Vagina (tissue), 2 donors: Measurements from ENCODE around the gene SLC34A3. TPM values are rescaled to one million over a fixed set of nuclear protein-coding genes. Genes with fewer than 3 reads are reported as not detected.

Experiments used
- DNase-seq, 2 donors: peaks; one replicate each; pipeline ENCODE4 v3.0.0-alpha.2; 2017; ENCODE audit errors: extremely low spot score in 2 of 2
- H3K27ac ChIP-seq: fragments of 200-600 bp; sonication (generic); one replicate; pipeline ENCODE4 v1.5.1; 2019
- H3K27me3 ChIP-seq: fragments of 200-600 bp; sonication (generic); one replicate; pipeline ENCODE4 v1.5.1; 2019
- H3K36me3 ChIP-seq, 2 donors: fragments of 200-600 bp; sonication (generic); one replicate each; pipeline ENCODE4 v1.5.1; 2017 to 2019
- H3K4me1 ChIP-seq: fragments of 200-600 bp; sonication (generic); one replicate; pipeline ENCODE4 v1.5.1; 2019
- H3K4me3 ChIP-seq, 2 donors: fragments of 200-600 bp; sonication (generic); 1 replicate in 1 of 2; 2 replicates in 1 of 2; pipeline ENCODE4 v1.5.1; 2016 to 2019
- H3K9me3 ChIP-seq: fragments of 200-600 bp; sonication (generic); one replicate; pipeline ENCODE4 v1.5.1; 2019
- POLR2A ChIP-seq, 2 donors: fragments of 450-650 bp; IDR thresholded peaks; one replicate each; pipeline ENCODE4 v1.6.1; 2017; ENCODE audit warnings: antibody characterized with exemption in 2 of 2, mild to moderate bottlenecking in 2 of 2, moderate library complexity in 2 of 2
- POLR2AphosphoS5 ChIP-seq, 2 donors: sonication (generic); formaldehyde crosslinking; IDR thresholded peaks; one replicate each; pipeline ENCODE4 v1.9.0; 2017; ENCODE audit warnings: antibody characterized with exemption in 2 of 2, mild to moderate bottlenecking in 2 of 2, low read depth in 1 of 2; ENCODE audit not compliant: insufficient read depth in 1 of 2
- intact Hi-C: fragments of 100-400 bp; cut with DNase I; formaldehyde crosslinking; loops from one replicate; pipeline ENCODE4 v1.15.1; 2023
- total RNA-seq: library from RNA; depleted of rRNA; stranded (reverse); fragments of >200 nt; gene quantifications from one replicate; pipeline ENCODE4 v1.2.3, GENCODE V29; 2016
- TF ChIP-seq, protein P1 (sequence below), 3 experiments: fragments of 450-650 bp in 2 of 3; fragments of 200-600 bp in 1 of 3; sonication (generic) in 1 of 3; IDR thresholded peaks; one replicate each; pipeline ENCODE4 v1.5.1; 2017 to 2019; ENCODE audit warnings: antibody characterized with exemption in 3 of 3, mild to moderate bottlenecking in 2 of 3, moderate library complexity in 2 of 3

The SLC34A3 gene
- total RNA-seq, 1 donor from 2014 or later = not detected

DNA sequence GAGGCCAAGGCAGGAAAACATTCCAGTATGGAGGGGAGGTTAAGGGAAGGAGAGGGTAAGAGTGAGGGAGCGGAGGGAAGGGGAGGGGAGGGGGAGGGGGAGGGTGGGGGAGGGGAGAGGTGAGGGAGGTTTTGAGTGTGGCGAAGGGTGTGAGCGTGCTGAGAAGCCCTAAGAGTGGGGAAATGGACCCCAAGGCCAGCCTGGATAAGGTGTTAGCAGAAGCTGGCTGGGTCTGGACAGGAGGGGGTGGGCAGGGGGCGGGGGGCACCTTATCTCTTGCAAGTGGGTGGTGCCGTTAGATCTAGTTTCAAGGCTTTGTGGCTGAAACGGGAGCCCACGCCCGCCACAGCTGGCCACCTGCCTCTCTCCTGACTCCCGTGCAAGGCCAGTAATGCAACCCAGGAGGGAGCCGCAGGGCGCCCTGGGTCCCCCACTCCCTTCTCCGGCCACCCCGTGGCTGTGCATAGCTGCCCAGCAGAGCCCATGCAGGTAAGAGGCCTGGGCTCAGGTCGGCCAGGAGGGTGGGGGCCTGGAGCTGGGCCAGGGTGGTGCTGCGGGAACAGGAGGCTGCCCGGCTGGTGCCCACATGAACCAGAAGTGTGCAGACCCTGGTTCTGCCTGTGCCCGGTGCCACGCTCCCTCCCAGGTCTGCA, 2.7 kb upstream of the SLC34A3 start:
- DNase-seq = no peak
- intact Hi-C loops = loop anchor here (1.0 to 5.0 kb wide), 3 partner anchors 36 to 129 kb away; no protein-coding TSS in a partner anchor
- TF ChIP-seq POLR2AphosphoS5 (IDR thresholded peaks at IDR 0.05; ENCODE audit: insufficient read depth in 1 of 2, low read depth in 1 of 2) (no peak), POLR2A (IDR thresholded peaks at IDR 0.05) (no peak)
- TF ChIP-seq, protein P1, sequence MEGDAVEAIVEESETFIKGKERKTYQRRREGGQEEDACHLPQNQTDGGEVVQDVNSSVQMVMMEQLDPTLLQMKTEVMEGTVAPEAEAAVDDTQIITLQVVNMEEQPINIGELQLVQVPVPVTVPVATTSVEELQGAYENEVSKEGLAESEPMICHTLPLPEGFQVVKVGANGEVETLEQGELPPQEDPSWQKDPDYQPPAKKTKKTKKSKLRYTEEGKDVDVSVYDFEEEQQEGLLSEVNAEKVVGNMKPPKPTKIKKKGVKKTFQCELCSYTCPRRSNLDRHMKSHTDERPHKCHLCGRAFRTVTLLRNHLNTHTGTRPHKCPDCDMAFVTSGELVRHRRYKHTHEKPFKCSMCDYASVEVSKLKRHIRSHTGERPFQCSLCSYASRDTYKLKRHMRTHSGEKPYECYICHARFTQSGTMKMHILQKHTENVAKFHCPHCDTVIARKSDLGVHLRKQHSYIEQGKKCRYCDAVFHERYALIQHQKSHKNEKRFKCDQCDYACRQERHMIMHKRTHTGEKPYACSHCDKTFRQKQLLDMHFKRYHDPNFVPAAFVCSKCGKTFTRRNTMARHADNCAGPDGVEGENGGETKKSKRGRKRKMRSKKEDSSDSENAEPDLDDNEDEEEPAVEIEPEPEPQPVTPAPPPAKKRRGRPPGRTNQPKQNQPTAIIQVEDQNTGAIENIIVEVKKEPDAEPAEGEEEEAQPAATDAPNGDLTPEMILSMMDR (IDR thresholded peaks at IDR 0.05) = no peak
- H3K36me3 ChIP-seq = no peaks in the 10 kb centered on the region
- H3K27me3 ChIP-seq = peaks cover 4% of the 10 kb centered on the region
- H3K27ac ChIP-seq = no peak overlapping the region
- H3K4me1 ChIP-seq = peaks cover 22% of the 10 kb centered on the region
- H3K4me3 ChIP-seq = no peak overlapping the region
- no peaks in the 10 kb centered on the region for H3K9me3 ChIP-seq

DNA sequence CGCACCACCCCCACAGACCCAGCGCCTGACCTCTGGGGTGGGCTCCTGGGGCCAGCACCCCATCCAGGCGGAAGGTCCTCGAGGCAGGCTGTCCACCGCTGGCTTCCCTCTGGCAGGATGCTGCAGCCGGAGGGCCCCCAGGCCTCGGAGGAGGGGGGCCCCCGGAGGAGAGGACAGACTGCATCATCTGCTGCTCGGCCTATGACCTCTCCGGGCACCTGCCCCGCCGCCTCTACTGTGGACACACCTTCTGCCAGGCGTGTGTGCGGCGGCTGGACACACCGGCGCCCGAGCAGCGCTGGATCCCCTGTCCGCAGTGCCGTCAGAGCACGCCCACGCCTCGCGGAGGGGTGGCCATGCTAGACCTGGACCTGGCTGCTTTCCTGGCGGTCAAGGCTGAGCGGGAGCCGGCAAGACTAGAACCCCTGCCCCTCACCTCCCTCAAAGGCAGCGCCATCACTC, 2.2 kb upstream of the SLC34A3 start:
- TF ChIP-seq POLR2A (IDR thresholded peaks at IDR 0.05) = no peak
- TF ChIP-seq, protein P1 (IDR thresholded peaks at IDR 0.05) = no peak
- TF ChIP-seq POLR2AphosphoS5 (IDR thresholded peaks at IDR 0.05; ENCODE audit: insufficient read depth in 1 of 2, low read depth in 1 of 2) = no peak
- no peak for DNase-seq
- no peaks in the 10 kb centered on the region for H3K36me3 ChIP-seq
- H3K27me3 ChIP-seq = peaks cover 4% of the 10 kb centered on the region
- intact Hi-C loops = loop anchor here (5.0 kb wide), 2 partner anchors 36 to 129 kb away; no protein-coding TSS in a partner anchor
- H3K27ac ChIP-seq = no peak overlapping the region
- H3K9me3 ChIP-seq = no peaks in the 10 kb centered on the region
- H3K4me3 ChIP-seq = no peak overlapping the region
- peaks cover 20% of the 10 kb centered on the region for H3K4me1 ChIP-seq

DNA sequence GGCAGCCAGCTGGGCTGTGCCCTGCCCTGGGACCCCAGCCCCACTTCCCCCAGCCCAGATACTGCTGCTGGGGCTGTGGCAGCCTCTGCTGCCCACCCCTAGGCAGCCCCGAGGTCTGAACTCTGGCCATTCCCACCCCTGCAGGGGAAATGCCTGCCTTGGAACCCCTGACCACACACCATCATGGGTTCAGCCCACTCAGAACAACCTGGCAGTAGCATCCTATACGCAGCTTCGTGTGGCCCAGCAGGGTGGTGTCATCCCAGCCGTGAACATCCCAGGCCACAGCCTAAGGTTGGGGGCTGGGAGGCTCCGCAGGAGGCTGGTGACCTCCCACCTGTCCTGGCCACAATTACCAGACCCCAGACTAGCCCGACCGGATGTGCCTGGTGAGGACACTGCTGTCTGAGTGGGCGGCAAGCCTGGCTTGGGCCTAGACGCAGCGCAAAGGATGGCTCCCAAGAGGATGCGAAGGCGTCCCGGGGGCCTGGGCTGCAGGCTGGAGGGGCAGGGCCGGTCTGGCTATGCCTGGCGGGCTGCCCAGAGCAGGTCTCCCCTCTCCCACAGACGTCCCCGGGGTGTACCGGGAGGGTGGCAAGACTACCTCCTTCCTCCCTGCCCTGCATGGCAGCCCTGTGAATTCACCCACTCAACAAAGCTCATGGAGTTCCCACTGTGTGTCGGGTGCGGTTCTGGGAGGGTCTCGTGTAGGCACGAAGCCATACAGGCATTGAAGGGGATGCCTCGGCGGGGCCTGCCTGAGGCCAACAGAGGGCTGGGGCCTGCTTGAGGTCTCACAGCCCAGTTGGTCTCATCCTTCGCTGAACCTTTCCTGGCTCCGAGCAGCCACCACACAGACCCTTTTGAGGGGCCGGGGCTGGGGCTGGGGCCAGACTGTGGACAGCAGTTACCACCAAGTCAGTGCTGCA, 1.5 kb upstream of the SLC34A3 start:
- DNase-seq = no peak

DNA sequence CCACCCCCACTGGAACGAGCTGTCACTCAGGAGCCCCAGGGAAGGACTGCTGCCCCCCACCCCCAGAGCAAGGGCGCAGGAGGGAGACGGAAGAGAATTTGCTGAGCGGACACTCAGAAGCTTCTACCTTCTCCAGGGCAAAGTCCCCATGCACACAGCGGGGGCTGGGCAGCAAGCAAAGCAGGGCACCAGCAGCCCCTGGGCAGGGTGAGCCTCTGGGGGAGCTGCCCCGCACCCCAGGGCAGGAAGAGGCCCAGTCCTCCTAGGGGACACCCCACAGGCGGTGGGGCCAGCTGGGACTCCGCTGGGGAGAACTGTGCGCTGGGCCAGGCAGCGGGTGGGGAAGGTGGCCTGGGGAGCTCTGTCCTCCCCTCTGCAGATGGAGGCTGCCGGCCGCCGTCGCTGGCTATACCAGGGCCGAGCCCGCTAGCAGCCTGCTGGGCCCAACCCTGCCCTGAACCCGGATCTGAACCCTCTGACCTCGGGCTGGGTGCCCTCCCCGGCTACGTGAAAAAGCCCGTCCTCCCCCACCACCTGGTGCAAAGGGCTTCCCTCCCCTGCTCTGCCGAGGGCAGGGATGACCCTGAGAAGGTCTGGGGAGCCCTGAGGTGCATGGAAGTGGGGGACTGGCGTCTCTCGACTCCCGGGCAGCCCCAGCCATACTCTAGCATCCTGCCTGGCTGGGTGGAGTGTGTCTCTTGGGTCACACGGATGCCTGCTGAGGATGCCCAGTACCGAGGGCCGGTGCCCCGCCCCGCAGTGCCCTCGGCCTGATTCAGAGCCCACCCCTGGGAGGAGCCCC, 597 bp upstream of the SLC34A3 start:
- Histone ChIP-seq H3K4me1 (peaks cover 11% of the 10 kb centered on the region), H3K4me3 (no peak overlapping the region), H3K27me3 (peaks cover 4% of the 10 kb centered on the region), H3K9me3 (no peaks in the 10 kb centered on the region), H3K36me3 (no peaks in the 10 kb centered on the region), H3K27ac (no peak overlapping the region)
- no peak for DNase-seq
- intact Hi-C loops = loop anchor here (5.0 kb wide), 2 partner anchors 38 to 127 kb away; no protein-coding TSS in a partner anchor
- no peak for TF ChIP-seq POLR2AphosphoS5 (IDR thresholded peaks at IDR 0.05; ENCODE audit: insufficient read depth in 1 of 2, low read depth in 1 of 2)
- no peak for TF ChIP-seq POLR2A (IDR thresholded peaks at IDR 0.05)
- TF ChIP-seq, protein P1 (IDR thresholded peaks at IDR 0.05) = no peak

More for the DNA sequence above, 1.5 kb upstream of the SLC34A3 start:
- H3K9me3 ChIP-seq = no peaks in the 10 kb centered on the region
- no peak for TF ChIP-seq POLR2AphosphoS5 (IDR thresholded peaks at IDR 0.05; ENCODE audit: insufficient read depth in 1 of 2, low read depth in 1 of 2)
- TF ChIP-seq, protein P1 (IDR thresholded peaks at IDR 0.05) = no peak
- no peak for TF ChIP-seq POLR2A (IDR thresholded peaks at IDR 0.05)
- peaks cover 4% of the 10 kb centered on the region for H3K27me3 ChIP-seq
- intact Hi-C loops = loop anchor here (5.0 kb wide), 2 partner anchors 37 to 128 kb away; no protein-coding TSS in a partner anchor
- peaks cover 14% of the 10 kb centered on the region for H3K4me1 ChIP-seq
- H3K36me3 ChIP-seq = no peaks in the 10 kb centered on the region
- no peak overlapping the region for H3K4me3 ChIP-seq
- H3K27ac ChIP-seq = no peak overlapping the region
